ENCODE results near the gene C11orf58.

Gene C11orf58

GRCh38 chr11:16788141-16789062, 50.0 kb downstream of the C11orf58 start:
- DNase-seq (ENCODE audit: low read depth), result peak; percentile 88
- peak; percentile 97 for TF ChIP-seq CTCF (conservative IDR thresholded peaks at IDR 0.05; ENCODE audit: control insufficient read depth, insufficient read depth, low read depth, low read length)
- H3K4me3 ChIP-seq (ENCODE audit: control insufficient read depth, low read depth, low read length), result no peak overlapping the region

DNA sequence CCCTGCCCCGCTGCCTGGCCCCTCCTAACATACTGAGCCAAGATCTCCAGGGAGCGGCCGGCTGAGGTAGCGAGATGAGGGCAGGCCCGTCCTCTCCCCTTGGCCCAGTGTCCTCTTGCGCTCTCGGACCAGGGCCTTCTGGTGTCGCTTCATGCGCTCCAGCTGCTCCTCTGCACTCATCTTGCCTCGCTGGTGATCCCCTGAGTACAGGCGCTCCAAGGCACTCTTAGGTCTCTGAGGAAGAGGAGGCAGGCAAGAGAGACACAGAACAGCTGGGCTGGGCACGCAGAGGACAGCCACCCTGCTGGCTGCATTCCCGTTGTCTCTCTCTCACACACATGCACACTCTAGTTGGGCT, 50.6 kb downstream of the C11orf58 start:
- no peak for DNase-seq (ENCODE audit: low read depth)
- TF ChIP-seq CTCF (conservative IDR thresholded peaks at IDR 0.05; ENCODE audit: control insufficient read depth, insufficient read depth, low read depth, low read length), result no peak
- H3K4me3 ChIP-seq (ENCODE audit: control insufficient read depth, low read depth, low read length), result no peak overlapping the region

GRCh38 chr11:16789560-16790485, 51.4 kb downstream of the C11orf58 start:
- no peak for DNase-seq (ENCODE audit: low read depth)
- TF ChIP-seq CTCF (conservative IDR thresholded peaks at IDR 0.05; ENCODE audit: control insufficient read depth, insufficient read depth, low read depth, low read length), result no peak
- no peak overlapping the region for H3K4me3 ChIP-seq (ENCODE audit: control insufficient read depth, low read depth, low read length)

DNA sequence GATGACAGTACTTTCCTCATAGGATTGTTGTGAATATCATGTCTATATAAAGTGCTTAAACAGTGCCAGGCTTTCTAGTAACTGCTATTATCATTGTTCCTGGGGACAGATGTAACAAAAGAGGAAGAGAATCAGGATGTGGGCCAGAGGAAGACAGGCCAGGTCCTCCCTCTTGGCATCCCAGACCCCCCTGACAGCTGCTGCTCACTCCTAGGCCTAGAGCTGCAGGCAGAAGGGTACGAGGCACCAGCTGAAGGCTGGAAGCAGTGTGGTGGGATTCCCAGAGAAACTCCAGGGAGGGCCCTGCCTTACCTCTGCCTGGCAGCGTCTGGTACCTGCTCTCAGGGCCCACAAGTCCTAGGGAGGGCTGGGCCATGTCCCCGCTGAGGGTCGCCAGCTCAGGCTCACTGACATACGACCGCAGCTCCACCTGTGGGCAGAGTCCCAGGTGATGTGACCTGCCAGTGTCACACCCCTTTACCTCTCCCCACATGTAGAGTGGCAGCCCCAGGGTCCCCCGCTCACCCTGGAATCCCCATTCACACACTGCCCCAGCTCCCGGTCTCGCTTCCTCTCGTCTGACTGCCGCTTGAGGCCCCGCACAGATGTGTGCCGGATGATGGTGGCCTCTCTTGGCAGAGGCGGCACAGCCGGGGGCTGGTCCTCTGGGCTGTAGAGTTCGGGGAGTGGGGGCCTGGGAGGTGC, 52.2 kb downstream of the C11orf58 start:
- no peak for DNase-seq (ENCODE audit: low read depth)
- no peak overlapping the region for H3K4me3 ChIP-seq (ENCODE audit: control insufficient read depth, low read depth, low read length)
- no peak for TF ChIP-seq CTCF (conservative IDR thresholded peaks at IDR 0.05; ENCODE audit: control insufficient read depth, insufficient read depth, low read depth, low read length)

DNA sequence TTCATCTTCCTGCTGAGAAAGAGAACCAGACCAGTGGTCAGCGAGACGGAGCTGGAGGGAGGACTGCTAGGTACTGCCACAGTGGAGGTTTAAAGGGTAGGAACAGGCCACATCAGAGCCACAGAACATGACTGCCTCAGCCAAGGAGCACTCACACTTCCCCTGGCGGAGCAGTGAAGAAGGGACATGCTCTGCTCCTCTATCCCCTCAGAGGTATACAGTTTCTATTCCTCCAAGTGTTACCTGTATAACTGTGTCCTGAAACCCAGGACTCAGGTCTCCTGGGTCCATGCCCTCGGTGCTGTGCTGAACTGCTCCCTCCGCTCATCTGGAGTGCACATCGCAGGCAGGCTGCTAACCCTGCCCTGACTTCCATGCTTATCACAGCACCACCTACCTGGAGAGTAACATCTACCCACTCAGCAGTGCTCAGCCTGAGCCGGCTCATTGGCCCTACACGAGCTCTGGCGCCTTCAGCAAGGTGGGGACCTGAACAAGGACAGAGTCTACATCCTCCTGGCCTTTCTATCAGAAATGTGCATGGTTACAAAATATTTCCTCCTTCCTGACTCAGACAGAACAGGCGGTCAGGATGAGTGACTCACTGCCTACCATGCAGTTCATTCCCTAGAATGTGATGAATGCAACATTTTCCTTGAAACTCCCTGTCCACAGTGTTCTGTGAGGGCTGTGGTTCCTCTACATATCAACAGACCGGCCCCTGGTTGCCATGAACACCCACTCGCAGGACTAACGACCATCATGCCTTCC, 52.9 kb downstream of the C11orf58 start:
- no peak overlapping the region for H3K4me3 ChIP-seq (ENCODE audit: control insufficient read depth, low read depth, low read length)
- TF ChIP-seq CTCF (conservative IDR thresholded peaks at IDR 0.05; ENCODE audit: control insufficient read depth, insufficient read depth, low read depth, low read length), result no peak
- peak; percentile 93 for DNase-seq (ENCODE audit: low read depth)

DNA sequence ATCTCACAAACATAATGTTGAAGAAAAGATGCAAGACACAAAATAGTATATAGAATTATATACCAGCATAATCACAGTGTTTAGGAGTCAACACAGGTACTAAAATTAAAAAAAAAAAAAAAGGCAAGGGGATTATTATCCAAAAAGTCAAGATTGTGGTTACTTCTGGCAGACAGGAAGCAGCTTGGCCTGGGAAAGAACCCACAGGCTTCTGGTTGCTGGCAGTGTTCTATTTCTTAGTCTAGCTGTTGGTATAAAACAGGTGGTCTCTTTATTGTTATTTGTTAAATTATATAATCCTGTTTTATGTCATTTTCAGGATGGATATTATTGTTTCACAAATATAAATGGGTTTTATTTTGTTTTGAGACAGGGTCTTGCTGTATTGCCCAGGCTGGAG, 54.0 kb downstream of the C11orf58 start:
- TF ChIP-seq CTCF (conservative IDR thresholded peaks at IDR 0.05; ENCODE audit: control insufficient read depth, insufficient read depth, low read depth, low read length), result no peak
- DNase-seq (ENCODE audit: low read depth), result no peak
- H3K4me3 ChIP-seq (ENCODE audit: control insufficient read depth, low read depth, low read length), result no peak overlapping the region
